PFSK-1 (cell line): ENCODE measurements around the gene DOC2B. TPM values are rescaled to one million over a fixed set of nuclear protein-coding genes. Genes with fewer than 3 reads are reported as not detected.

Experiments used
- FOXP2 ChIP-seq: optimal IDR thresholded peaks from 2 replicates; pipeline ENCODE3; 2011; ENCODE audit warnings: borderline replicate concordance, control low read depth, inconsistent platforms; ENCODE audit not compliant: insufficient read depth; ENCODE audit errors: extremely low read length, extremely low read depth
- POLR2AphosphoS5 ChIP-seq: IDR thresholded peaks from 2 replicates; pipeline ENCODE4 v1.6.1; 2012; ENCODE audit warnings: low read depth, mild to moderate bottlenecking, control low read depth, low read length, moderate library complexity
- REST ChIP-seq, 2 experiments: IDR thresholded peaks; 2 replicates each; pipeline versions ENCODE4 v1.6.1 to v1.8.0; 2011 to 2012; ENCODE audit warnings: low read depth in 2 of 2, low read length in 2 of 2, control low read depth in 1 of 2, inconsistent platforms in 1 of 2, mild to moderate bottlenecking in 1 of 2, moderate library complexity in 1 of 2; ENCODE audit not compliant: insufficient read depth in 1 of 2
- SIN3A ChIP-seq: IDR thresholded peaks from 2 replicates; pipeline ENCODE4 v1.6.1; 2012; ENCODE audit warnings: mild to moderate bottlenecking, low read length, moderate library complexity, borderline replicate concordance; ENCODE audit not compliant: insufficient read depth
- TAF1 ChIP-seq: IDR thresholded peaks from 2 replicates; pipeline ENCODE4 v1.6.1; 2012; ENCODE audit warnings: low read length, control low read depth, borderline replicate concordance; ENCODE audit not compliant: insufficient read depth
- polyA plus RNA-seq: library from polyadenylated mRNA; unstranded; fragments of >200 nt; gene quantifications from one replicate; pipeline ENCODE4 v1.2.1, GENCODE V29; 2012; ENCODE audit warnings: low read depth, missing spikeins; ENCODE audit not compliant: insufficient read length

The DOC2B gene
- polyA plus RNA-seq: 0.14 TPM

- TF ChIP-seq FOXP2: no peak
- no peak for TF ChIP-seq TAF1
- TF ChIP-seq REST (IDR thresholded peaks at IDR 0.05; ENCODE audit: insufficient read depth in 1 of 2, low read depth in 2 of 2, low read length in 2 of 2): no peak
These were observed at the start of gene DOC2B for GRCh38 chr17:181245-182049. Gene DOC2B, minus strand, starts transcription at chr17:181650. Its CDS starts 171 bp downstream, at chr17:181479.

- no peak for TF ChIP-seq SIN3A
- TF ChIP-seq REST (IDR thresholded peaks at IDR 0.05; ENCODE audit: insufficient read depth in 1 of 2, low read depth in 2 of 2, low read length in 2 of 2): no peak
- no peak for TF ChIP-seq TAF1
- no peak for TF ChIP-seq FOXP2
- TF ChIP-seq POLR2AphosphoS5: no peak
These were observed 48.9 kb upstream of the DOC2B start for GRCh38 chr17:230395-230770.

GRCh38 chr17:229709-230394 is 48.4 kb upstream of the DOC2B start:
- TF ChIP-seq POLR2AphosphoS5 (no peak), TAF1 (no peak), SIN3A (no peak), FOXP2 (no peak), REST (IDR thresholded peaks at IDR 0.05; ENCODE audit: insufficient read depth in 1 of 2, low read depth in 2 of 2, low read length in 2 of 2) (no peak)

GRCh38 chr17:228951-229708 is 47.7 kb upstream of the DOC2B start:
- TF ChIP-seq FOXP2 (no peak), TAF1 (no peak), REST (IDR thresholded peaks at IDR 0.05; ENCODE audit: insufficient read depth in 1 of 2, low read depth in 2 of 2, low read length in 2 of 2) (no peak), POLR2AphosphoS5 (no peak), SIN3A (no peak)
